ENCODE results near the gene ERC2. TPM values are rescaled to one million over a fixed set of nuclear protein-coding genes. Genes with fewer than 3 reads are reported as not detected.

ERC2 gene
- total RNA-seq, 3 donors from 2014 or later = 0.16 TPM; not detected in 2

DNA sequence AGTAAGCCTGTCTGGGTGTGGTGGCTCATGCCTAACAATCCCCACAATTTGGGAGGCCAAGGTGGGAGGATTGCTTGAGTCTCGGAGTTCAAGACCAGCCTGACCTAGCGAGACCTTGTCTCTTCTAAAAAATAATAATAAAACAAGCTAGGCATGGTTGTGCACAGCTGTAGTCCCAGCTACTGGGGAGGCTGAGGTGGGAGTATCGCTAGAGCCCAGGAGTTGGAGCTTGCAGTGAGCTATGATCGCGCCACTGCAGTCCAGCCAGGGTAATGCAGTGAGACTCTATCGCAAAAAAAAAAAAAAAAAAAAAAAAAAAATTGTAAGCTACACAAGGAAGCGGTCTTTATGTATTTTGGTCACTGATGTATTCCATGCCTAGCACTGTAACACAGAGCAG lies 738.7 kb downstream of the ERC2 start:
- Mint-ChIP-seq H3K4me3 (no peak overlapping the region), H3K4me1 (ENCODE audit: low read depth) (no peaks in the 10 kb centered on the region), H3K27me3 (ENCODE audit: low read depth) (peaks cover 2% of the 10 kb centered on the region), H3K36me3 (ENCODE audit: insufficient read depth) (no peaks in the 10 kb centered on the region), H3K9me3 (no peaks in the 10 kb centered on the region)
- no peak for DNase-seq
- ATAC-seq = no peak

DNA sequence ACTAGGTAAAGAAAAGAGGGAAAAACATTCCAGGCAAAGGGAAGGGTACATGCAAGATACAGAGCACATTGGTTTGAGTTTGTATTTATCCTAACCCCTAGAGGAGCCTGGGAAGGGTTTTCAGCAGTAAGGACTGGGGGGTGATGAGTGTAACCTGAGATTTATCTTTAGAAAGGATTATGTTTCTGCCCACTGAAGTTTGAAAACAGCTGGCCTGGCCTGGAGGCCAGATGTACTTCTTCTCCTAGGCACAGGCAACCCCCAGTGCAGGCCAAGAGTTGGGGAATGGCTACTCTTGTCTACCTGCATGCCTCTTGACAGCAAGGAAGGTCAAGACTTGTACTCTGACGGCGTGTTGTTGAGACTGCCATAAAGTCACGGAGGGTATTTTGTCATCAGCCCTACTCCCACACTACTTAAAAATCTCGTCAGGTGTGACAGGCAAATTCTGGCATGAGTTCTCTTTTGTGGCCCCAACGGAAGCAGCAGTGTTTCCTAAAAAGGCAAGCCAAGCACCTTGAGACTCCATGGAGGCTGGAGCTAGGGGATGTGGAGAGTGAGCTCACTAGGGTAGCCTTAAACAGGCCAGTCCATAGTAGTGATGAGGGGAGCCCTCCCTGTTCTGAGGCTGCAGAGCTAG lies 739.7 kb downstream of the ERC2 start:
- no peaks in the 10 kb centered on the region for H3K36me3 Mint-ChIP-seq (ENCODE audit: insufficient read depth)
- ATAC-seq (no peak), DNase-seq (no peak)
- no peaks in the 10 kb centered on the region for H3K4me1 Mint-ChIP-seq (ENCODE audit: low read depth)
- no peaks in the 10 kb centered on the region for H3K9me3 Mint-ChIP-seq
- peaks cover 2% of the 10 kb centered on the region for H3K27me3 Mint-ChIP-seq (ENCODE audit: low read depth)
- no peak overlapping the region for H3K4me3 Mint-ChIP-seq

DNA sequence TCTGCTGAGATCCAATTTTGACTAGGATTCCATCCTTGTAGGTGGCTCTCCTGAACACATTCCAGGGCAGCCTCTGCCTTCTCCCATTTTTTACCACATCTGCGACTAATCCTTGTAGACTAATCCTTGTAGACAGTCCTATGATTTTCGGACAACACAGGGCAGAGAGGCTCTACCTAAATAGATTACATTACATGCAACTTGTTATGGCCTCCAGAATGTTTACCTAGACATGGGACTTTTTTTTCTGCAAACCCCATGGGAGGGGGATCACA lies 741.8 kb downstream of the ERC2 start:
- Mint-ChIP-seq H3K9me3 (no peaks in the 10 kb centered on the region), H3K36me3 (ENCODE audit: insufficient read depth) (no peaks in the 10 kb centered on the region), H3K27me3 (ENCODE audit: low read depth) (peaks cover 2% of the 10 kb centered on the region), H3K4me1 (ENCODE audit: low read depth) (no peaks in the 10 kb centered on the region), H3K4me3 (no peak overlapping the region)
- no peak for ATAC-seq
- DNase-seq = no peak

DNA sequence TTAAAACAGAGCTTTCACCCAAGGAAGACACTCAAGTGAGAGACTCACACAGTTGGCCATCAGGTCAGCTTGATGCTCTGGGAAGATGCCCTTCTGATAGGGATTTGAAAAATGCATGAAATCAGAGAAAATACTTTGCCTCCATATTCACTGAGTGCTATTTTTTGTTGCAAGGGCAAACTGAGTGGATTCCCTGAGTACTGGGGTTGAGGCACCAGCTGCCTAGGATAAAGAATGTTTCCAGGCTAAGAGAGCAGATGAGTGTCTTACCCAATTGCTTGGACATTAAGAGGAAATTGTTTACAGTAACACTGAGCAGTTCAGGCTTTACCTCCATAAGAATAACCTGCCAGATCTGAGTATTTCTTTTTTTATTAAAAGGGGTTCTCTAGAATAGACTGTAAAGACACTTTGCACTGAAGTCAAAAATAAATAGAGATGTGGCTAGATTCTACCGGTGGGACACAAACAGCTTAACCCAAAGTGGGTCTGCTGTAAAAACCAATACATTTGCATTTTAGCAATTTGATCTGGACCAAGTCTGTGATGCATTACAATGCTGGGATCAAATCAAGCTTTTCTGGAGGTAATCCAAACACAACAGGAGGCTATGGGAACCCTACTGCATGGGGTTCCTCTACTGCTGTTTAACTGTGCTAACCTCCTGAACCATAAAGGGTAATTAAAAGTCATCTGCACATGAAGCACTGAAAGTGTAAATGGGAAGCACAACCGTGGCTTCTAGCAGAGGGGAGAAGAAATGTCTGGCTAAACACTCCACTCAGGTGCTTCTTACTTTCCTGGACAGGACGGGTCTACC lies 742.4 kb downstream of the ERC2 start:
- ATAC-seq (no peak), DNase-seq (no peak)
- H3K36me3 Mint-ChIP-seq (ENCODE audit: insufficient read depth) = no peaks in the 10 kb centered on the region
- no peak overlapping the region for H3K4me3 Mint-ChIP-seq
- H3K27me3 Mint-ChIP-seq (ENCODE audit: low read depth) = peaks cover 2% of the 10 kb centered on the region
- H3K9me3 Mint-ChIP-seq = no peaks in the 10 kb centered on the region
- H3K4me1 Mint-ChIP-seq (ENCODE audit: low read depth) = no peaks in the 10 kb centered on the region

DNA sequence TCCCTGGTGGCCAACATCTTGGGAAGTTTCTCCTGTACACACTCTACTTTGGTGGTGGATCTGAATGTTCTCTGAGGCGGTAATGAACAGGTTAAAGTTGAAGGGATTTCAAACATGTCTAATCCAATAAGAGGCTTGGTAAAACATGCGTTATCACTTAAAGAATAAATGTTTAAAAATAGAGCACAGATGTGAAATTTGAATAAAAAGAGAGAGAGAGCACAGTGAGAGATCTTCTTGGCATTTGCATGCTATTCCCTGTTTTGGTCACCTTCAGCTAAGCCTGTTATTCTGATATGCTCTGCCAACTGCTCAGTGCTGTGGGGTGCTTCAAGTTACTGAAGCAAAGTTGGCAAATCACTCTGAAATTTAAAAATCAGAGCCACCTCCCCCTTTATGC lies 743.4 kb downstream of the ERC2 start:
- Mint-ChIP-seq H3K36me3 (ENCODE audit: insufficient read depth) (no peaks in the 10 kb centered on the region), H3K27me3 (ENCODE audit: low read depth) (peaks cover 2% of the 10 kb centered on the region), H3K4me1 (ENCODE audit: low read depth) (no peaks in the 10 kb centered on the region), H3K4me3 (no peak overlapping the region), H3K9me3 (no peaks in the 10 kb centered on the region)
- DNase-seq (no peak), ATAC-seq (no peak)

DNA sequence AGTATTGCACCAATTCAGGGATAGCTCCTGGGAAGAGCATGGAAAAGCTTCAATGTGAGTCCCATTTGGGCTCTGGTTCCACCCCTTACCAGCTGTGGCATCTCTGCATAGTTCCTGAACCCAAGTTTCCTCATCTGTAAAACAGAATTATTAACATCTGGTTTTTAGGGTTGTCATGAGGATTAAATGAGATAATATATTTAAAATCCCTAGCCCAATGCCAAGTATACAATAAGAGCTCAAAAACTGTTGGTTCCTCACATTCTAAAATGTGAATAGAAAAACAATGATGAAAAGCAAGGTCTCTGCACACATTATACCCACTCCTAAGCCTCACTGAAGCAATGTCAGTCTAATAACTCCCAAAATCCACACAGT lies 743.9 kb downstream of the ERC2 start:
- DNase-seq (no peak), ATAC-seq (no peak)
- H3K9me3 Mint-ChIP-seq = no peaks in the 10 kb centered on the region
- H3K4me1 Mint-ChIP-seq (ENCODE audit: low read depth) = no peaks in the 10 kb centered on the region
- H3K36me3 Mint-ChIP-seq (ENCODE audit: insufficient read depth) = no peaks in the 10 kb centered on the region
- no peak overlapping the region for H3K4me3 Mint-ChIP-seq
- H3K27me3 Mint-ChIP-seq (ENCODE audit: low read depth) = peaks cover 2% of the 10 kb centered on the region

DNA sequence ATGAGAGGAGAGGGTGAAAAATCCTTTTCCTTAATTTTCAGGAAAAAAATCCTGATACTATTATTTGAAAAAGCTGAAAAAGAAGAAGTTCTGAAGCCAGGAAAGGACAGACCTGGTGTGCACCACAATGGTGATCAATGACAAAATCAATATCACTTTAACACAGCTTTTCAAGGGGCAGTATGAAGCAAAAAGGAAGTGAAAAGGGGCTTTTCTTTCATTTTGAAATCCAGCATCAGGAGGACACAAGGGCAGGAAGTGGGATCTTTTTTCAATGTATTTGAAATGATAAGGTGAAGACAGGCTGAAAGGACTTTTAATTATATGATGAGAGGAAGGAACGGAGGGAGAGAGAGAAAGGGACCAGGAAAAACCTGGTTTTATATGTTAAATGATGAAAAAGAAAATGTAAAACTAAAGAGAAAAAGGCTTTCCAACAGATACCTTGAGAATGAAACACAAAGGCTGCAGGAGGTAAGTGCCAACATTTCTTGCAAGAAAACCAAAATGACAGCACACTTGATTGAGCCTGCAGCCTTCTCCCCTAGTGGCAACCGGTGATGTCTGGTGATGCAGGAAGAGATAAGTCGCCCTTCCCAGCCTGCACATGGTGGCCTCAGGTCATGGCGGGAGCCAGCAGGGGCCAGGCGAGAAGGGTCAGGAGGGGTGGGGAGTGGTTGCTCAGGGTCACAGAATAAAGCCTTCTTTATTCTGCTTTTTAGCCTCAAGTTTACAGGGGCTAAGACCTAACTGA lies 744.4 kb downstream of the ERC2 start:
- ATAC-seq (no peak), DNase-seq (no peak)
- H3K4me3 Mint-ChIP-seq = no peak overlapping the region
- no peaks in the 10 kb centered on the region for H3K9me3 Mint-ChIP-seq
- peaks cover 2% of the 10 kb centered on the region for H3K27me3 Mint-ChIP-seq (ENCODE audit: low read depth)
- H3K4me1 Mint-ChIP-seq (ENCODE audit: low read depth) = no peaks in the 10 kb centered on the region
- no peaks in the 10 kb centered on the region for H3K36me3 Mint-ChIP-seq (ENCODE audit: insufficient read depth)

DNA sequence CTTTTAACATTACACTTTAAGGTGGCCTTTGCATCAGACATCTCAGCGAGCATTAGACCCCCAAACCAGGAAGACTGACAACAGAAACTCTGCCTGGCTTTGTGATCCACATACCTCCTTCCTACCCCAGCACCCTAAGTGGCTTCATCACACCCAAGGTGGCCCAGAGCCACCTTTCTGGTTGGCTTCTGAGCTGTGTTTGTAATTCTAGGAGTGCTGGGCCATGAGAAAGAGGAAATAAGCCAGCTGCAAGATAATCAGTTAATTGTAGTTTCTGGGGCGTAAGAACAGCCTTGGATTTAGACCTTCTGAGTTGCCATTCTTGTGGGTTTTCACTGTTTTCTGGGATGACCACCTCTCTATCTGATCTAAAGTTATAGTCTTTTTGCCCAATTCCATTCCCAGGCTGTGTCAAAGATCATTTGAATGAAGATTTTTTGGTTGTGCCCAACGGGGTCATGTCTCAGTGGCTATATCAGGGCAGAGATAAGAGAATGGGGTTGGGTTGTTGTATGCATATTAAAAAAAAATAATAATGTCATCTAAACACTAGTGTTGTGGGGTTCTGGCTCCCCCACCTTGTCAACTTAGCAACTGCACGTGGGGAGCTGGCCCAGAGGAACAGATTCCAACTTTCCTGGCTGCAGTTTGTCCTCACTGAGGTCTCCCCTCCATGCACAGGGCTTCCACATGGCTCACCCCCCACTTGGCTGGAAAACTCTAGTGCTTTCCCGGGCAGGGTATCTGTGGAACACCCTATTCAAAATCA lies 746.4 kb downstream of the ERC2 start:
- Mint-ChIP-seq H3K36me3 (ENCODE audit: insufficient read depth) (no peaks in the 10 kb centered on the region), H3K4me1 (ENCODE audit: low read depth) (no peaks in the 10 kb centered on the region), H3K9me3 (no peaks in the 10 kb centered on the region), H3K4me3 (no peak overlapping the region), H3K27me3 (ENCODE audit: low read depth) (peaks cover 2% of the 10 kb centered on the region)
- ATAC-seq (no peak), DNase-seq (no peak)

DNA sequence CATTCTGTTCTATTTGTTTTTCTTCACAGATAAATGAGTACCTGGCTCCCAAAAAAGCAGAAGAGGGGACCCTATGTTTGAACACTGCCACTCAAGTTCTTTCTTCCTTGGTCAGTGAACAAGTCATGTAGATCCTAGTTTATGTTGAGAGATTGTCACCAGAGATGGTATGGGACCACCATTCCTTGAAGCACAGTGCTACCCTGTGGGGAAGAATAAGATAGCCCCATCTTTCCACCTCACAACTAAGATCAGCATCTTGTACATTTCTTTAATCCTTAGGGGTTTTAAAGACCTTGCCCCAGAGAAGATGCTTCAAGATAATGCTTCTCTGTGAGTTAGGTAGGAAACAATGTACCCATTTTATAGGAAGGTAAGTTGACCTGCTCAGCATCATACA lies 747.7 kb downstream of the ERC2 start:
- Mint-ChIP-seq H3K27me3 (ENCODE audit: low read depth) (no peaks in the 10 kb centered on the region), H3K36me3 (ENCODE audit: insufficient read depth) (no peaks in the 10 kb centered on the region), H3K9me3 (no peaks in the 10 kb centered on the region), H3K4me1 (ENCODE audit: low read depth) (no peaks in the 10 kb centered on the region), H3K4me3 (no peak overlapping the region)
- DNase-seq (no peak), ATAC-seq (no peak)

DNA sequence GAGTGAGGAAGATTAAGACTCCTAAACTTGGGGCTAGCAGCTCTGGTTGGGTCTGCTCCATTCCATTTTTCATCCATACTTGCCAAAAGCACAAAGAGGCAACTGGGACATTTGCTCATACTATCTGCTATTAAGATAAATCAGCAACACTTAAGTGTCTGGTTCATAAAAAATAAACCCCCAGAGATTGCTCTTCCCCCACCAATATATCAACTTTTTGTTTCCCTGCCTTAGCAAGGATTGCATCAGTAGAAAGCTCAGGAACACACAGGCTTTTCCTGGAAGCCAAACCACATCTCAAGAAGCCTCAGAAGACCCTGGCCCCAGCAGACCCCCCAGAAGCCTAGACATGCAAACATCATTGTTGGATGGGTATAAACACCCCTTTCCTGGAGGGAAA lies 748.8 kb downstream of the ERC2 start:
- H3K36me3 Mint-ChIP-seq (ENCODE audit: insufficient read depth) = no peaks in the 10 kb centered on the region
- H3K27me3 Mint-ChIP-seq (ENCODE audit: low read depth) = no peaks in the 10 kb centered on the region
- H3K4me3 Mint-ChIP-seq = no peak overlapping the region
- H3K4me1 Mint-ChIP-seq (ENCODE audit: low read depth) = no peaks in the 10 kb centered on the region
- H3K9me3 Mint-ChIP-seq = no peaks in the 10 kb centered on the region
- DNase-seq (no peak), ATAC-seq (no peak)

DNA sequence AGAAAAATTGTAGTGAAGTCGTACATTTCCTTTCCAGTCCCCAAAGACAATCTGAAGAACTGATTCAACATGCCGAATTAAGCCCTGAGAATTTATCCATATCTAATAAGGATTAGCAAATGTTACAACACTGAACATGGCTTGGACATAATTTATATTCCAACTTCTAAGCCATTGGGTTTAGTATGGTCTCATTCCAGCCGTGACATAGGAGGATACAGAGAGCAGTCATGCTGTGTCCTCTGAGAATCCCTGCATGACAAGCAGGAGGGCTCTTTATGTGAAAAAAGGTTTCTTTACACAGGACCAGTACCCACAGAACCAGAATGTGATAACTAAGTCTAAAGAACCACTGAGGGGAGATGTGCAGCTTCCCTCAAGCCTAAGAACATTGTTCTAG lies 749.3 kb downstream of the ERC2 start:
- DNase-seq = no peak
- Mint-ChIP-seq H3K27me3 (ENCODE audit: low read depth) (no peaks in the 10 kb centered on the region), H3K9me3 (no peaks in the 10 kb centered on the region), H3K4me1 (ENCODE audit: low read depth) (no peaks in the 10 kb centered on the region), H3K36me3 (ENCODE audit: insufficient read depth) (no peaks in the 10 kb centered on the region), H3K4me3 (no peak overlapping the region)
- ATAC-seq = no peak

DNA sequence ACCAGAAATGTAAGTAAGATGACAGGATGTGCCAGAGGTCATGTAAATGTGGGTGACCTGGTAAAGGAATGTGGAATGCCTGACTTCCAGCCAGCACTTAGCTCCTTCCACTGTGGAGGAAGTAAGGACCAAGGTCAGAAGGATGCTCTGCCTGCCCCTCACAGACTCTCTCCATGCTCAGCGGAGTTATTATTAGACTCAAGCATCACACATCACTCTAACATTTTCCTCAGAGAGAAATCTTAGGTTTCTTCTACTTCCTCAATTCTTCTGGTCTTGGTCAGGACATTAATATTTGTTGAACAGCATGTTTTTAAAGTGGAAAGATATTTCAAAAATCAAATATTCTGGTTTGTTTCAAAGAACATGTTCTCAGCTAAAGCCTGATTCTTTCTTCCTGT lies 749.7 kb downstream of the ERC2 start:
- Mint-ChIP-seq H3K36me3 (ENCODE audit: insufficient read depth) (no peaks in the 10 kb centered on the region), H3K4me3 (no peak overlapping the region), H3K9me3 (no peaks in the 10 kb centered on the region), H3K27me3 (ENCODE audit: low read depth) (no peaks in the 10 kb centered on the region), H3K4me1 (ENCODE audit: low read depth) (no peaks in the 10 kb centered on the region)
- ATAC-seq (no peak), DNase-seq (no peak)

DNA sequence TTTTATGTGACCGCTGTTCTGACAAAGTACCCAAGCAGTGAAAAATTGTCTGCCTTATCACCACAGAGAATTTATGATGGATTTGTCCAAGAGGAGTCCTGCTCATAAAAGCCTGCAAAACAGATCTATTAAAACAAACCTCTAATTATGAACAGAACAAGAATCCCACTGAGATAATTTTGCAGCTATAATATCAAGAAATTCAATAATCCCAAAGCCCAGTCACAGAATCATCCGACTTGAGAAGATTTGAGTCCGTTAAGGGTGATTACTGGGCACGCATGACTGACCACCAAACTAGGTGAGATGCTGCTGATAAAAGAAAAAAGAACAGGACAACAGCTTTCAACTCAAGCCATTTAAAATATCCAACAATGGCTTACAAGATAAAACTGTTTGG lies 750.2 kb downstream of the ERC2 start:
- Mint-ChIP-seq H3K9me3 (no peaks in the 10 kb centered on the region), H3K27me3 (ENCODE audit: low read depth) (no peaks in the 10 kb centered on the region), H3K4me3 (no peak overlapping the region), H3K4me1 (ENCODE audit: low read depth) (no peaks in the 10 kb centered on the region), H3K36me3 (ENCODE audit: insufficient read depth) (no peaks in the 10 kb centered on the region)
- no peak for ATAC-seq
- DNase-seq = no peak

DNA sequence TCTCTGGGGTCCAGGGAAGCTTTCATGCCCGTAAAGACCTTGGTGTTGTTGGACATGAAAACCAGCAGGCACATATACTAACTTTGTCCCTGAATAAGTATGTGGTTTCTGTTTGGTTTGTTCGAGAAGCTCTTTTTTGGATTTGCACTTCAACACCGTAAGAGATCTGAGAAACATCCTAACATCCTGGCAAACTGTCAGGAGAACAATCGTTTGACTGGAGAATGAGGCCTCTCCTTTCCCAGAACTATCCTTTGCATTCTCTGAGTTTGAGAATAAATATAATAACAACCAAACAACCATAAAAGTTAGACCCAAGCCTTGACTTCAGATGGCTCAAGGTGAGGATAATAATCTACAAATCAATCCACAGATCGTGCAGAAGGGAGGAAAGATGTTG lies 750.8 kb downstream of the ERC2 start:
- no peaks in the 10 kb centered on the region for H3K27me3 Mint-ChIP-seq (ENCODE audit: low read depth)
- ATAC-seq = no peak
- DNase-seq = no peak
- H3K4me3 Mint-ChIP-seq = no peak overlapping the region
- no peaks in the 10 kb centered on the region for H3K36me3 Mint-ChIP-seq (ENCODE audit: insufficient read depth)
- H3K9me3 Mint-ChIP-seq = no peaks in the 10 kb centered on the region
- H3K4me1 Mint-ChIP-seq (ENCODE audit: low read depth) = no peaks in the 10 kb centered on the region
